ENCODE data around the gene GPR42.
"Not testable (repeated sequence)": the region's sequence is repeated elsewhere in the genome, so short reads cannot be mapped to it uniquely, and the experiment has no call there.

The GPR42 gene

GRCh38 chr19:35362261-35363000 lies 8.4 kb upstream of the GPR42 start:
- in situ Hi-C loops (cut with MboI; ENCODE audit: low sequenced_read_pairs) = no loop called here

- in situ Hi-C loops (cut with MboI; ENCODE audit: low sequenced_read_pairs) = no loop called here
Observed at GRCh38 chr19:35363001-35363590, 7.8 kb upstream of the GPR42 start.

- in situ Hi-C loops (cut with MboI; ENCODE audit: low sequenced_read_pairs) = no loop called here
Observed at GRCh38 chr19:35363711-35364425, 7.0 kb upstream of the GPR42 start.

- in situ Hi-C loops (cut with MboI; ENCODE audit: low sequenced_read_pairs) = no loop called here
Observed at GRCh38 chr19:35365303-35365702, 5.6 kb upstream of the GPR42 start.

GRCh38 chr19:35368378-35368777 lies 2.5 kb upstream of the GPR42 start:
- in situ Hi-C loops (cut with MboI; ENCODE audit: low sequenced_read_pairs) = no loop called here

- in situ Hi-C loops (cut with MboI; ENCODE audit: low sequenced_read_pairs) = no loop called here
Observed at GRCh38 chr19:35369522-35369921, 1.3 kb upstream of the GPR42 start.

GRCh38 chr19:35373492-35373891 lies 2.6 kb downstream of the GPR42 start:
- in situ Hi-C loops (cut with MboI; ENCODE audit: low sequenced_read_pairs) = no loop called here

- in situ Hi-C loops (cut with MboI; ENCODE audit: low sequenced_read_pairs) = not testable (repeated sequence)
Observed at GRCh38 chr19:35374031-35374430, 3.2 kb downstream of the GPR42 start.

GRCh38 chr19:35375505-35376307 lies 4.8 kb downstream of the GPR42 start:
- in situ Hi-C loops (cut with MboI; ENCODE audit: low sequenced_read_pairs) = no loop called here

GRCh38 chr19:35377656-35378055 lies 6.8 kb downstream of the GPR42 start:
- in situ Hi-C loops (cut with MboI; ENCODE audit: low sequenced_read_pairs) = no loop called here

- in situ Hi-C loops (cut with MboI; ENCODE audit: low sequenced_read_pairs) = no loop called here
Observed at GRCh38 chr19:35378356-35378755, 7.5 kb downstream of the GPR42 start.

GRCh38 chr19:35379545-35379944 lies 8.7 kb downstream of the GPR42 start:
- in situ Hi-C loops (cut with MboI; ENCODE audit: low sequenced_read_pairs) = not testable (repeated sequence)

- in situ Hi-C loops (cut with MboI; ENCODE audit: low sequenced_read_pairs) = no loop called here
Observed at GRCh38 chr19:35379992-35380391, 9.1 kb downstream of the GPR42 start.

GRCh38 chr19:35380450-35381124 lies 9.7 kb downstream of the GPR42 start:
- in situ Hi-C loops (cut with MboI; ENCODE audit: low sequenced_read_pairs) = no loop called here

GRCh38 chr19:35381318-35381717 lies 10.4 kb downstream of the GPR42 start:
- in situ Hi-C loops (cut with MboI; ENCODE audit: low sequenced_read_pairs) = no loop called here

GRCh38 chr19:35381926-35382325 lies 11.1 kb downstream of the GPR42 start:
- in situ Hi-C loops (cut with MboI; ENCODE audit: low sequenced_read_pairs) = no loop called here

GRCh38 chr19:35383536-35383935 lies 12.7 kb downstream of the GPR42 start:
- in situ Hi-C loops (cut with MboI; ENCODE audit: low sequenced_read_pairs) = no loop called here

- in situ Hi-C loops (cut with MboI; ENCODE audit: low sequenced_read_pairs) = no loop called here
Observed at GRCh38 chr19:35388277-35389054, 17.6 kb downstream of the GPR42 start.

- in situ Hi-C loops (cut with MboI; ENCODE audit: low sequenced_read_pairs) = no loop called here
Observed at GRCh38 chr19:35389192-35389861, 18.5 kb downstream of the GPR42 start.
